ENCODE results near the gene NCKAP5. TPM values are rescaled to one million over a fixed set of nuclear protein-coding genes. Genes with fewer than 3 reads are reported as not detected.

The NCKAP5 gene
- total and polyA plus RNA-seq, 2 of the 8 experiments (the other 6 are each of a cell fraction or from before 2014, with no cell fraction given) = 0.27 to 0.86 TPM

DNA sequence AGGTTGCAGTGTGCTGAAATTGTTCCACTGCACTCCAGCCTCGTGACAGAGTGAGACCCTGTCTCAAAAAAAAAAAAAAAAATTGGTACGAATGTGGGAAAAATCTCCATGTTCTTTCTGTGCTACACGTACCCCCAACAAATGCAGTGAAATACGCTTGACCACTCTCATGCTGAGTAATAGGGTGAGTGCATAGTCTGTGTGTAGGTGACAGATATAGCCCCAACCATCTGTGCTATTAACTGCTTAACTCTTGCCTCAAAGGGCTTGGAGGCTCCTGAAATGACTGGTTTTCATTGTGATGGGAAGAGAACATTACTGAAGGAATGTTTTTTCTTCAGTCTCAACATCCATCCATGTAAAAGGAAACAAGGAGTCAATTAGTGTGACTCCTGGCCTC, 913.9 kb downstream of the NCKAP5 start (continued):
- TF ChIP-seq, protein P1, sequence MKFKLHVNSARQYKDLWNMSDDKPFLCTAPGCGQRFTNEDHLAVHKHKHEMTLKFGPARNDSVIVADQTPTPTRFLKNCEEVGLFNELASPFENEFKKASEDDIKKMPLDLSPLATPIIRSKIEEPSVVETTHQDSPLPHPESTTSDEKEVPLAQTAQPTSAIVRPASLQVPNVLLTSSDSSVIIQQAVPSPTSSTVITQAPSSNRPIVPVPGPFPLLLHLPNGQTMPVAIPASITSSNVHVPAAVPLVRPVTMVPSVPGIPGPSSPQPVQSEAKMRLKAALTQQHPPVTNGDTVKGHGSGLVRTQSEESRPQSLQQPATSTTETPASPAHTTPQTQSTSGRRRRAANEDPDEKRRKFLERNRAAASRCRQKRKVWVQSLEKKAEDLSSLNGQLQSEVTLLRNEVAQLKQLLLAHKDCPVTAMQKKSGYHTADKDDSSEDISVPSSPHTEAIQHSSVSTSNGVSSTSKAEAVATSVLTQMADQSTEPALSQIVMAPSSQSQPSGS (IDR thresholded peaks at IDR 0.05; ENCODE audit: low read length) = no peak
- TF ChIP-seq TBP (IDR thresholded peaks at IDR 0.05; ENCODE audit: low read depth, low read length) (no peak), NRF1 (IDR thresholded peaks at IDR 0.05; ENCODE audit: low read depth, low read length) (no peak)
